Glutamatergic neuron (in vitro differentiated cells): ENCODE measurements around the gene TANC1. TPM values are rescaled to one million over a fixed set of nuclear protein-coding genes. Genes with fewer than 3 reads are reported as not detected.

Experiments
- DNase-seq: peaks from one replicate; pipeline ENCODE4 v3.0.0; 2022
- H3K27ac Mint-ChIP-seq: one replicate; pipeline ENCODE4 v1.8.0; 2020; ENCODE audit warnings: mild to moderate bottlenecking, mixed read lengths, inconsistent platforms; ENCODE audit not compliant: unreplicated experiment
- H3K27me3 Mint-ChIP-seq: one replicate; pipeline ENCODE4 v1.8.0; 2020; ENCODE audit warnings: mild to moderate bottlenecking, moderate library complexity, mixed read lengths, inconsistent platforms; ENCODE audit not compliant: unreplicated experiment
- H3K36me3 Mint-ChIP-seq: one replicate; pipeline ENCODE4 v1.8.0; 2020; ENCODE audit warnings: mild to moderate bottlenecking, mixed read lengths, inconsistent platforms; ENCODE audit not compliant: unreplicated experiment
- H3K4me1 Mint-ChIP-seq: one replicate; pipeline ENCODE4 v1.8.0; 2020; ENCODE audit warnings: mild to moderate bottlenecking, low read depth, mixed read lengths, inconsistent platforms; ENCODE audit not compliant: unreplicated experiment
- H3K4me3 Mint-ChIP-seq: one replicate; pipeline ENCODE4 v1.8.0; 2020; ENCODE audit warnings: mild to moderate bottlenecking, mixed read lengths, inconsistent platforms; ENCODE audit not compliant: unreplicated experiment
- H3K9me3 Mint-ChIP-seq: one replicate; pipeline ENCODE4 v1.8.0; 2020; ENCODE audit warnings: mild to moderate bottlenecking, moderate library complexity, mixed read lengths, inconsistent platforms; ENCODE audit not compliant: unreplicated experiment
- CTCF ChIP-seq: fragments of 200-600 bp; sonication (generic); IDR thresholded peaks from one replicate; pipeline ENCODE4 v1.5.0; 2021; ENCODE audit not compliant: partially characterized antibody, unreplicated experiment
- total RNA-seq: library from RNA; stranded (reverse); fragmentation: NEBNext Ultra II Directional; extraction: Animal tissue kit (Norgen Biotek cat#: 25700); gene quantifications from one replicate; pipeline ENCODE4 v1.2.1, GENCODE V29; 2021; ENCODE audit not compliant: unreplicated experiment

TANC1 gene
- total RNA-seq, 1 donor from 2014 or later = 14.9 TPM

DNA sequence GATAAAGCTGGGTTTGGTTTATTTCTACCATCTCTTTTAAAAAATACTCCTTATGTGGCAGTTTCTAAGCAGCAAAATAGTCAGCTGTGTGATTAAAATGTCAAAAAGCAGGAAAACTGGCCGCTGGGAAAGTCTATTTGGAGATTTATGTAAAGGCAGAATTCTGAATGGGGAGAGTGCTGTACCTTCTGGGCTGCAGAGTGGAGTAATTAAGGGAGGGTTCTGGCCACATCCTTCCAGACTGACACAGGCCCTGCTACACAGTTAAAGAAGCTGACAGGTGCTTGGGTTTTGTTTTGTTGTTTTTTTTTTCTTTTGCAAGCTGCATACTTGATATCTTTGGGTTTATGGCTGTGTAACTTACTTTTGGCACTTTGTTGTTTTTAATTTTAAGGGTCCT is 160.8 kb downstream of the TANC1 start:
- H3K27me3 Mint-ChIP-seq = no peaks in the 10 kb centered on the region
- DNase-seq = no peak
- peaks cover 33% of the 10 kb centered on the region for H3K4me1 Mint-ChIP-seq
- no peaks in the 10 kb centered on the region for H3K36me3 Mint-ChIP-seq
- H3K4me3 Mint-ChIP-seq = no peak overlapping the region
- TF ChIP-seq CTCF = no peak
- H3K27ac Mint-ChIP-seq = no peak overlapping the region
- H3K9me3 Mint-ChIP-seq = peaks cover 2% of the 10 kb centered on the region

DNA sequence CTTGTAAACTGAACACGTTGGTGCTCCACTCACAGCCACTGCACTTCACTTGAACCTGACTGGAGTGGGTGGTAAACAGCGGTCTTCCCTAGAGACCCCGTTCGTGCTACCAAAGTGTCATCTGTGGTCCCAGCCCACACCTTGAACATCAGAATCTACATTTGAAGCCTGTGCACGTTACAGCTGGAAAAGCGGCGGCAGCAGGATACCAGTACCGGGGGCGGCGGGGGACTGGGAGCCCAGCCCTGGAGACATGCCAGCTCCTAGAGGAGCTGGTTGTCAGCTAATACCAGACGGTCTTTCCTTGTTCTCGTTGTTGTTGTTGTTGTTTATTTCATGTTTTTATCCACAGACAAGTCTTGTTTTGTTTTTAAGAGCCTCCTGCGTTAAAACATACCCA is 161.4 kb downstream of the TANC1 start:
- Mint-ChIP-seq H3K27ac (no peak overlapping the region), H3K4me1 (peaks cover 33% of the 10 kb centered on the region), H3K36me3 (no peaks in the 10 kb centered on the region), H3K27me3 (no peaks in the 10 kb centered on the region), H3K9me3 (peaks cover 2% of the 10 kb centered on the region), H3K4me3 (no peak overlapping the region)
- DNase-seq = no peak
- TF ChIP-seq CTCF = no peak

GRCh38 chr2:159130302-159130701 is 161.9 kb downstream of the TANC1 start:
- no peak for TF ChIP-seq CTCF

GRCh38 chr2:159131267-159131913 is 162.9 kb downstream of the TANC1 start:
- Mint-ChIP-seq H3K27ac (no peak overlapping the region), H3K36me3 (no peaks in the 10 kb centered on the region), H3K9me3 (peaks cover 2% of the 10 kb centered on the region), H3K4me3 (no peak overlapping the region), H3K27me3 (no peaks in the 10 kb centered on the region), H3K4me1 (peaks cover 42% of the 10 kb centered on the region)
- DNase-seq = no peak
- TF ChIP-seq CTCF = no peak

More at GRCh38 chr2:159130302-159130701, 161.9 kb downstream of the TANC1 start:
- no peaks in the 10 kb centered on the region for H3K27me3 Mint-ChIP-seq
- no peak overlapping the region for H3K27ac Mint-ChIP-seq
- peaks cover 2% of the 10 kb centered on the region for H3K9me3 Mint-ChIP-seq
- H3K4me1 Mint-ChIP-seq = peaks cover 35% of the 10 kb centered on the region
- no peak for DNase-seq
- no peak overlapping the region for H3K4me3 Mint-ChIP-seq
- H3K36me3 Mint-ChIP-seq = no peaks in the 10 kb centered on the region

DNA sequence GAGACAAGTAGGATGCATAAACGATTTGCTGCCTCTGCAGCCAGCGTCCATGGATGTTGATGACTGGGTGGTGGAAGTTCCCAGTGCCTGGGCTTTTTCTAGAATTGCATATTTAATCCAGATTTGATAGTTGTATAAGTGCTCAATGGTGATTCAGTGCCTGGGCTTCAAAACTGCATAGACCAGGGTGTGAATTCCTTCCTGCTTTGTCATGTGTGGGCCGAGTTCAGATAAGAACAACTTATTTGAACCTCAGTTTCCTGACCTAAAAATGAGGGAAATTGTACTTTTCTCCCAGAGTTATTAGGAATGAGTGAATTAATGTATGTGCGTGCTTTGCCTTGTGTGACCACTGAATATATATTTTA is 163.5 kb downstream of the TANC1 start:
- H3K4me3 Mint-ChIP-seq = no peak overlapping the region
- no peak for DNase-seq
- no peaks in the 10 kb centered on the region for H3K36me3 Mint-ChIP-seq
- H3K4me1 Mint-ChIP-seq = peaks cover 42% of the 10 kb centered on the region
- no peaks in the 10 kb centered on the region for H3K27me3 Mint-ChIP-seq
- peaks cover 2% of the 10 kb centered on the region for H3K9me3 Mint-ChIP-seq
- no peak overlapping the region for H3K27ac Mint-ChIP-seq
- no peak for TF ChIP-seq CTCF
